D721Med (cell line): ENCODE data around the gene FLNB.
"Not testable (repeated sequence)": the region's sequence is repeated elsewhere in the genome, so short reads cannot be mapped to it uniquely, and the experiment has no call there.

Experiments
- DNase-seq: peaks from one replicate; pipeline ENCODE4 v3.0.0; 2011; ENCODE audit warnings: low spot score; ENCODE audit not compliant: insufficient read length
- FAIRE-seq: peaks from 2 replicates; lab custom pipeline; 2011; peaks lifted over from hg19 to GRCh38; lab: Jason Lieb, UNC
- TF ChIP-seq, protein P1 (sequence below): IDR thresholded peaks from 2 replicates; pipeline ENCODE4 v1.5.1; 2012; ENCODE audit warnings: mild to moderate bottlenecking, control low read depth; ENCODE audit not compliant: insufficient read depth; ENCODE audit errors: missing control alignments

FLNB gene

DNA sequence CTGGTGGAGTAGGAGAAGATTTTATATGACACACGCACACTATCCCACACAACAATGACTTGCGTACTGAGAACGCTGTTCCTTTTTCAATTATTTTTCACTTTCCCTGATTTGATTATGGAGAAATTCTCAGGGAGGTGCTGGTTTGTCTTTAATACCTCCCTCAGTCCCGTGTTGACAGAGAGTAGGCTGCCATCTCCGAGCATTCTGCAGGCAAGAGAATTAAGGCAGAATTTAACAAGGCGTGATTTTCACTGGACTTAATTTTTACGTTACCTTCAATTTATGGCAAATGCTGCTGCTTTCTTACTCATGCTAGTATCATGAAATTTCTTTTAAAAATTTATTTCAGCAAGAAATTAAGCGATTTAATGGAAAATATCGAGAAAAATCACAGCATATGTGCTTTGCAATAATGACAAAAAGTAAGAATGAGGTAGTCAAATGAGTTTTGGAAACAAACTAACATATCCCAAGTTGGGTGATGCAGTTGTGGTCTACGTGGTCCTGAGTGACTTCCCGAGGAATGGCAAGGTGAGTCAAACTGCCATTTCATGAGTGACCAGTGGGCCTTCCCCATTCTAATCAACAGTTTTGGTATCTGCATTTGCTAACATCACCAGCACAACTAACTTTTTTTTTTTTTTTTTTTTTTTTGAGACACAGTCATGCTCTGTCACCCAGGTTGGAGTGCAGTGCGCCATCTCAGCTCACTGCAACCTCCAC lies 185.6 kb downstream of the FLNB start:
- TF ChIP-seq, protein P1, sequence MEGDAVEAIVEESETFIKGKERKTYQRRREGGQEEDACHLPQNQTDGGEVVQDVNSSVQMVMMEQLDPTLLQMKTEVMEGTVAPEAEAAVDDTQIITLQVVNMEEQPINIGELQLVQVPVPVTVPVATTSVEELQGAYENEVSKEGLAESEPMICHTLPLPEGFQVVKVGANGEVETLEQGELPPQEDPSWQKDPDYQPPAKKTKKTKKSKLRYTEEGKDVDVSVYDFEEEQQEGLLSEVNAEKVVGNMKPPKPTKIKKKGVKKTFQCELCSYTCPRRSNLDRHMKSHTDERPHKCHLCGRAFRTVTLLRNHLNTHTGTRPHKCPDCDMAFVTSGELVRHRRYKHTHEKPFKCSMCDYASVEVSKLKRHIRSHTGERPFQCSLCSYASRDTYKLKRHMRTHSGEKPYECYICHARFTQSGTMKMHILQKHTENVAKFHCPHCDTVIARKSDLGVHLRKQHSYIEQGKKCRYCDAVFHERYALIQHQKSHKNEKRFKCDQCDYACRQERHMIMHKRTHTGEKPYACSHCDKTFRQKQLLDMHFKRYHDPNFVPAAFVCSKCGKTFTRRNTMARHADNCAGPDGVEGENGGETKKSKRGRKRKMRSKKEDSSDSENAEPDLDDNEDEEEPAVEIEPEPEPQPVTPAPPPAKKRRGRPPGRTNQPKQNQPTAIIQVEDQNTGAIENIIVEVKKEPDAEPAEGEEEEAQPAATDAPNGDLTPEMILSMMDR = no peak
- FAIRE-seq (no peak), DNase-seq (no peak)

DNA sequence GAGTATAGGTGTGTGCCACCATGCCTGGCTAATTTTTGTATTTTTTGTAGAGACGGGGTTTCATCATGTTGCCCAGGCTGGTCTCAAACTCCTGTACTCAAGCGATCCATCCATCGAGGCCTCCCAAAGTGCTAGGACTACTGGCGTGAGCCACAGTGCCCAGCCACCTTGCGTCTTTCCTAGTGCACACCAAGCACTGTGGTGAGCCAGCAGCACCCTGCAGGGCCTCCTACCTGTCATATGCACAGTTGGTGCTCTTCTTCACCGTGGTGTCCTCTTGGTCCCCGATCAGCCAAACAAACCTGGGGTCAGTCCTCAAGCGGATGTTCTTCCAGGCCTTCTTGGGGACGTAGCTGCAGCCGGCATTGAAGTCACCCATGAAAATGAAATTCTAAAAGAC lies 189.4 kb downstream of the FLNB start:
- TF ChIP-seq, protein P1 = no peak
- DNase-seq = no peak
- FAIRE-seq = no peak

DNA sequence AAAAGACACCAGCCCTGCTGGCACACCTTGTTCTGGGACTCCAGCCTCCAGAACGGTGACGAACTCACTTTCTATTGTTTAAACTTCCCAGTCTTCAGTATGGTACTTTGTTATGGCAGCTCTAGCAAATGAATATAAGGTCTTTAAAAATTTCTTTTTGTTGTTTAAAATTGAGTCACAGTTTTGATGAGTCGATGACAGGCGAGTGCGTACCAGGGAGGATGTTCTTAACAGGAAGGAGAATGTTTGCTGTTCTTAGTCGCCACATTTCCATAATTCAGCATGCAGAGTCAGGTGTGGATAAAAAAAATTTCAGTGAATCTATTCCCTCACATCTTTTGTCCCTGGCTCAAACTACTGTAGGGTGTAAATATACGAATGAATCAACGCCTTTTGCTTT lies 190.1 kb downstream of the FLNB start:
- DNase-seq (no peak), FAIRE-seq (no peak)
- TF ChIP-seq, protein P1 = no peak

DNA sequence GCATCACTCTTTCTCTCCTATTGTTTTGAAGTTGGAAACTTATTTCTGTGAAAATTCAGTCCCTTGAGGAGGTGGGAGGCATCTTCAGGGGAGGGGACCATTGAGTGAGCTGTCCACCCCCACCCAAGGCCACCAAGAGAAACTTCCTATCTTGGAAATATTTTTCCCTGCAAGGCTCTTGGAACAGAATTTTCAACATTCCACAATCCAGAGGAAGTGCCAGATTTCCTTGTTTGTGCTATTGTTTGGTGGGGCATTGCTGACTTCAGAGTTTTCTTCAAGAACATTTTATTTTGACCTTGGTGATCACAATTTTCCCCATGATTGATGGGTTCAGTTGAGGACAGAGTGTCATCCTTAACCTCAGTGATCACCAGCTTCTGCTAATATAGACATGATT lies 190.6 kb downstream of the FLNB start:
- no peak for DNase-seq
- no peak for FAIRE-seq
- TF ChIP-seq, protein P1 = no peak

DNA sequence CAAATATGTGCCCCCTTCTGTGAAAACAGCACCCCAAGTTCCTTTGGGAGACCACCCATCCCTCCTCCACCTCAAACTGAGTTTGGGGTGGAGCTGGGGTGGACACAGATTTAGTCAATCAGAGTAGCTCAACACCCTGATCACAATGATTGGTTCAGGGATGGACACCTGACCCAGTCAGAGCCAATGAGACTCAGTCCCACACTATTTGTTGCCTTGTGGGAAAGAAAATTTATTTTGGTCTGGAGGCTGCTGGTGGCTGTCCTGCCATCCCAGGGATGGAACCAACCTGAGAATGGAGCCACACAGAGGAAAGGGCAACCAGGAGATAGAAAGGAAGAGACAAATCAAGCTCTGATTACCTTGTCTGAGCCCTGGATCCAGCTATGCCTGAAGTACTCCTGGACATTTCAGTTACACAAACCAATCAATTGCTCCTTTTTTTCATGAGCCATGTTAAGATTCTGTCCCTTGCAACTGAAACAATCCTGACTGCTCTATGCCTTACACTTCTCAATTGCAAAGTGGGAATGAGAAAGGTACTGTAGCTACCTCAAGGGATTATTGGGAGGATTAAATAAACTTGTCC lies 192.0 kb downstream of the FLNB start:
- FAIRE-seq (no peak), DNase-seq (no peak)
- TF ChIP-seq, protein P1 = no peak

DNA sequence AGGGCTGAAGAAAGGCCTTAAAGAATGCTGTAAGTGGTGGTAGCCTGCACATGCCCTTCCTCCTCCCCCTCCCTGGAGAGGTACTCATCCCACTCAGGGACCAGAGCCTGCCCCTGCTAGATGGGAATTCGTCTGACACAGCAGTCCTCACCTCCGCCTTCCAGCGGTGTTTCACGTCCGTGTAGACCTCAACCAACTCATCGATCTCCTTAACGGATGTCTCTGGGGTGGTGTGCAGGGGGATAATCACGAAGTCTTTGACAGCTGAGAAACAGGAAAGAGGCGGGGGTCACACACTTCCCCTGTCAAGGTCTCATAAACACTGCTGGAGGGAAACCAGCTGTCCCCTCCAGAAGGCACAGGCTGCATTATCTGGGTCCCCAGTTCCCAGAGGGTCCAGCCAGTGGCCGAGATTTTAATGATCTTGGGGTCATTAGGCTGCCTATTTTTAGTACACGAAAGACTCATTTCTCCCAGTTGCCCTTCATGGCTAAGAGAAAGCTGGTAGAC lies 192.7 kb downstream of the FLNB start:
- no peak for FAIRE-seq
- TF ChIP-seq, protein P1 = no peak
- DNase-seq = no peak

DNA sequence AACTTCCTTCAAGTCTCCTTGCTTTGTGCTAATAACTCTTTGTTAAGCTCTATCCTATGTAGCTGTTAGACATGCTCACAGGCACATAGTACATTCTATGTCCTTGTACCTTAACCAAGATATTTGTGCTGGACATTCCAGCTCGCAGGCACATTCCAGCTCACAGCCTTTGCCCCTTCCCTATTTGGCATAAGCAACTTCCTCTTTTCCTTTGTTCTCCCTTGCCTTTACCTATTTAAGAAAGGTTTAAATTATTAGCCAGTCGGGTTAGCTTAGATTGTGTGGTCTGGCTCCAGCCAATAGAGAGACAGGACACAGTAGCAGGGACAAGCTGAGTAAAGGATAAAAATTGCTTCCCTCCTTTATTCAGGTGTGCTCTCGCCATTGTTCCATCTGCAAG lies 193.2 kb downstream of the FLNB start:
- not testable (repeated sequence) for DNase-seq, FAIRE-seq
